OCI-LY1 (cell line): ENCODE data around the gene ACTRT2.

Experiments
- CTCF ChIP-seq: fragments of 200-600 bp; sonication (generic), shearing (Covaris generic); IDR thresholded peaks from 2 replicates; pipeline ENCODE4 v1.5.1; 2017; ENCODE audit warnings: mild to moderate bottlenecking, antibody characterized with exemption, low read length, moderate library complexity, mixed read lengths
- EZH2 ChIP-seq: fragments of 200-600 bp; sonication (generic), shearing (Covaris generic); IDR thresholded peaks from 2 replicates; pipeline ENCODE4 v1.8.0; 2017; ENCODE audit warnings: borderline replicate concordance, mixed run types, mild to moderate bottlenecking, antibody characterized with exemption, low read length, moderate library complexity, mixed read lengths

- no peak for TF ChIP-seq CTCF
- TF ChIP-seq EZH2, result no peak
These were observed 4.9 kb downstream of the ACTRT2 start for GRCh38 chr1:3026124-3026523.
